ENCODE results near the gene ABHD4.
A peak's percentile ranks its signal among the peaks of the same experiment; 100 is the strongest.
"Not testable (repeated sequence)": the region's sequence is repeated elsewhere in the genome, so short reads cannot be mapped to it uniquely, and the experiment has no call there.

The ABHD4 gene

GRCh38 chr14:22556990-22557623 lies 41.0 kb upstream of the ABHD4 start:
- no peaks in the 10 kb centered on the region for H3K9me3 Mint-ChIP-seq
- no peaks in the 10 kb centered on the region for H3K36me3 Mint-ChIP-seq
- peaks cover 46% of the 10 kb centered on the region for H3K4me1 Mint-ChIP-seq
- no peaks in the 10 kb centered on the region for H3K27me3 Mint-ChIP-seq
- DNase-seq (ENCODE audit: low spot score in 2 of 2) (peak; percentile 95 to 97), ATAC-seq (ENCODE audit: low read depth) (peak; percentile 39)
- H3K27ac Mint-ChIP-seq: peak overlapping the region; percentile 97
- H3K4me3 Mint-ChIP-seq: peak overlapping the region; percentile 84

GRCh38 chr14:22557846-22558220 lies 40.3 kb upstream of the ABHD4 start:
- Mint-ChIP-seq H3K27ac (peak overlapping the region; percentile 97), H3K4me3 (no peak overlapping the region), H3K4me1 (peaks cover 46% of the 10 kb centered on the region), H3K9me3 (no peaks in the 10 kb centered on the region), H3K27me3 (no peaks in the 10 kb centered on the region), H3K36me3 (no peaks in the 10 kb centered on the region)
- ATAC-seq (ENCODE audit: low read depth) (no peak), DNase-seq (ENCODE audit: low spot score in 2 of 2) (no peak)

- Mint-ChIP-seq H3K9me3 (no peaks in the 10 kb centered on the region), H3K27me3 (no peaks in the 10 kb centered on the region), H3K27ac (peak overlapping the region; percentile 97), H3K36me3 (no peaks in the 10 kb centered on the region), H3K4me1 (peaks cover 45% of the 10 kb centered on the region), H3K4me3 (peak overlapping the region; percentile 3)
- no peak for ATAC-seq (ENCODE audit: low read depth)
- DNase-seq (ENCODE audit: low spot score in 2 of 2): no peak
Measured at GRCh38 chr14:22558221-22558913, 39.7 kb upstream of the ABHD4 start.

- Mint-ChIP-seq H3K27ac (peak overlapping the region; percentile 97), H3K4me3 (no peak overlapping the region), H3K27me3 (no peaks in the 10 kb centered on the region), H3K9me3 (no peaks in the 10 kb centered on the region), H3K4me1 (peaks cover 43% of the 10 kb centered on the region), H3K36me3 (no peaks in the 10 kb centered on the region)
- ATAC-seq (ENCODE audit: low read depth): no peak
- DNase-seq (ENCODE audit: low spot score in 2 of 2): no peak
Measured at GRCh38 chr14:22559041-22559440, 39.1 kb upstream of the ABHD4 start.

GRCh38 chr14:22560662-22561365 lies 37.3 kb upstream of the ABHD4 start:
- ATAC-seq (ENCODE audit: low read depth) (no peak), DNase-seq (ENCODE audit: low spot score in 2 of 2) (no peak)
- no peak overlapping the region for H3K4me3 Mint-ChIP-seq
- no peak overlapping the region for H3K27ac Mint-ChIP-seq
- peaks cover 7% of the 10 kb centered on the region for H3K36me3 Mint-ChIP-seq
- H3K9me3 Mint-ChIP-seq: no peaks in the 10 kb centered on the region
- no peaks in the 10 kb centered on the region for H3K27me3 Mint-ChIP-seq
- H3K4me1 Mint-ChIP-seq: peaks cover 50% of the 10 kb centered on the region

- H3K36me3 Mint-ChIP-seq: peaks cover 7% of the 10 kb centered on the region
- H3K27me3 Mint-ChIP-seq: no peaks in the 10 kb centered on the region
- H3K4me3 Mint-ChIP-seq: peak overlapping the region; percentile 62
- ATAC-seq (ENCODE audit: low read depth) (no peak), DNase-seq (ENCODE audit: low spot score in 2 of 2) (no peak)
- no peaks in the 10 kb centered on the region for H3K9me3 Mint-ChIP-seq
- peak overlapping the region; percentile 92 for H3K27ac Mint-ChIP-seq
- H3K4me1 Mint-ChIP-seq: peaks cover 49% of the 10 kb centered on the region
Measured at GRCh38 chr14:22561366-22561660, 36.8 kb upstream of the ABHD4 start.

GRCh38 chr14:22561661-22562579 lies 36.2 kb upstream of the ABHD4 start:
- ATAC-seq (ENCODE audit: low read depth) (peak; percentile 15), DNase-seq (ENCODE audit: low spot score in 2 of 2) (no peak)
- Mint-ChIP-seq H3K4me3 (peak overlapping the region; percentile 62), H3K4me1 (peaks cover 50% of the 10 kb centered on the region), H3K27ac (peak overlapping the region; percentile 92), H3K27me3 (no peaks in the 10 kb centered on the region), H3K36me3 (peaks cover 7% of the 10 kb centered on the region), H3K9me3 (no peaks in the 10 kb centered on the region)

GRCh38 chr14:22563987-22564386 lies 34.1 kb upstream of the ABHD4 start:
- H3K9me3 Mint-ChIP-seq: no peaks in the 10 kb centered on the region
- ATAC-seq (ENCODE audit: low read depth): no peak
- DNase-seq (ENCODE audit: low spot score in 2 of 2): no peak
- peaks cover 56% of the 10 kb centered on the region for H3K4me1 Mint-ChIP-seq
- H3K27me3 Mint-ChIP-seq: no peaks in the 10 kb centered on the region
- H3K4me3 Mint-ChIP-seq: no peak overlapping the region
- H3K27ac Mint-ChIP-seq: peak overlapping the region; percentile 60
- peaks cover 10% of the 10 kb centered on the region for H3K36me3 Mint-ChIP-seq

GRCh38 chr14:22564463-22564862 lies 33.6 kb upstream of the ABHD4 start:
- H3K9me3 Mint-ChIP-seq: no peaks in the 10 kb centered on the region
- H3K27me3 Mint-ChIP-seq: no peaks in the 10 kb centered on the region
- H3K4me1 Mint-ChIP-seq: peaks cover 60% of the 10 kb centered on the region
- ATAC-seq (ENCODE audit: low read depth): no peak
- no peak for DNase-seq (ENCODE audit: low spot score in 2 of 2)
- H3K27ac Mint-ChIP-seq: peak overlapping the region; percentile 60
- H3K36me3 Mint-ChIP-seq: peaks cover 10% of the 10 kb centered on the region
- peak overlapping the region; percentile 28 for H3K4me3 Mint-ChIP-seq

- Mint-ChIP-seq H3K4me1 (peaks cover 61% of the 10 kb centered on the region), H3K27ac (peak overlapping the region; percentile 60), H3K4me3 (peak overlapping the region; percentile 39), H3K36me3 (peaks cover 10% of the 10 kb centered on the region), H3K9me3 (no peaks in the 10 kb centered on the region), H3K27me3 (no peaks in the 10 kb centered on the region)
- DNase-seq (ENCODE audit: low spot score in 2 of 2) (no peak), ATAC-seq (ENCODE audit: low read depth) (no peak)
Measured at GRCh38 chr14:22565391-22565945, 32.6 kb upstream of the ABHD4 start.

GRCh38 chr14:22566266-22566665 lies 31.8 kb upstream of the ABHD4 start:
- DNase-seq (ENCODE audit: low spot score in 2 of 2); H3K9me3 Mint-ChIP-seq; ATAC-seq (ENCODE audit: low read depth); H3K27me3 Mint-ChIP-seq; H3K36me3 Mint-ChIP-seq: not testable (repeated sequence)
- Mint-ChIP-seq H3K4me1 (peaks cover 58% of the 10 kb centered on the region), H3K4me3 (peak overlapping the region; percentile 15), H3K27ac (peak overlapping the region; percentile 60)

GRCh38 chr14:22566845-22567244 lies 31.3 kb upstream of the ABHD4 start:
- no peak for ATAC-seq (ENCODE audit: low read depth)
- Mint-ChIP-seq H3K36me3 (peaks cover 10% of the 10 kb centered on the region), H3K4me3 (peak overlapping the region; percentile 39)

GRCh38 chr14:22567437-22567836 lies 30.7 kb upstream of the ABHD4 start:
- DNase-seq (ENCODE audit: low spot score in 2 of 2) (no peak), ATAC-seq (ENCODE audit: low read depth) (no peak)
- no peaks in the 10 kb centered on the region for H3K9me3 Mint-ChIP-seq
- peaks cover 12% of the 10 kb centered on the region for H3K36me3 Mint-ChIP-seq
- H3K4me3 Mint-ChIP-seq: peak overlapping the region; percentile 34
- no peaks in the 10 kb centered on the region for H3K27me3 Mint-ChIP-seq
- peak overlapping the region; percentile 60 for H3K27ac Mint-ChIP-seq
- peaks cover 49% of the 10 kb centered on the region for H3K4me1 Mint-ChIP-seq

More at GRCh38 chr14:22566845-22567244, 31.3 kb upstream of the ABHD4 start:
- peak overlapping the region; percentile 60 for H3K27ac Mint-ChIP-seq
- peaks cover 53% of the 10 kb centered on the region for H3K4me1 Mint-ChIP-seq
- H3K9me3 Mint-ChIP-seq: no peaks in the 10 kb centered on the region
- DNase-seq (ENCODE audit: low spot score in 2 of 2): no peak
- no peaks in the 10 kb centered on the region for H3K27me3 Mint-ChIP-seq
